Sigmoid colon (tissue), 3 donors: Measurements from ENCODE around the gene SVEP1.

Source experiments
- POLR2A ChIP-seq, 2 donors: fragments of 450-650 bp; IDR thresholded peaks; one replicate each; pipeline ENCODE4 v1.6.1; 2016; ENCODE audit warnings: antibody characterized with exemption in 2 of 2, mild to moderate bottlenecking in 2 of 2, moderate library complexity in 2 of 2
- TF ChIP-seq, protein P1 (sequence below), 4 experiments: fragments of 450-650 bp in 3 of 4; fragments of 200-600 bp in 1 of 4; IDR thresholded peaks; one replicate each; pipeline ENCODE4 v1.5.1; 2016 to 2019; ENCODE audit warnings: antibody characterized with exemption in 4 of 4, mild to moderate bottlenecking in 3 of 4, moderate library complexity in 2 of 4

DNA sequence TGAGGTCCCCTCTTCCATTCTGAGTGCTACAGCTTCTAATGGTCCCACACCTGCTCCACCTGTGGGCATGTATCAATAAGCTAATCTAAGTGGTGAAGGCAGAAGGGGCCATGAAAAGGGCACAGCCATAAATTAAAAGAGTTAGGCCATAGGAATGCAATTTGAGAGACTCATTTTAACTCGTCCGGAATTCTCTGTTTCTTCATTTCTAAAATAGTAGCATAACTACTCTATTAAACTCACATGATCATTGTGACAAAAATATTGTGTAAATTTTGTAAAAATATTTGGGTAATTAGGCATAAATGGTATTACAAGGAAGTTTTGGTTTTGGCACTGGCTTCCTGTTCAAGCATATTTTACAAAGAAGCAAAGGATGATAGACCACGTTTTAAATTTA, 138.7 kb downstream of the SVEP1 start:
- TF ChIP-seq, protein P1, sequence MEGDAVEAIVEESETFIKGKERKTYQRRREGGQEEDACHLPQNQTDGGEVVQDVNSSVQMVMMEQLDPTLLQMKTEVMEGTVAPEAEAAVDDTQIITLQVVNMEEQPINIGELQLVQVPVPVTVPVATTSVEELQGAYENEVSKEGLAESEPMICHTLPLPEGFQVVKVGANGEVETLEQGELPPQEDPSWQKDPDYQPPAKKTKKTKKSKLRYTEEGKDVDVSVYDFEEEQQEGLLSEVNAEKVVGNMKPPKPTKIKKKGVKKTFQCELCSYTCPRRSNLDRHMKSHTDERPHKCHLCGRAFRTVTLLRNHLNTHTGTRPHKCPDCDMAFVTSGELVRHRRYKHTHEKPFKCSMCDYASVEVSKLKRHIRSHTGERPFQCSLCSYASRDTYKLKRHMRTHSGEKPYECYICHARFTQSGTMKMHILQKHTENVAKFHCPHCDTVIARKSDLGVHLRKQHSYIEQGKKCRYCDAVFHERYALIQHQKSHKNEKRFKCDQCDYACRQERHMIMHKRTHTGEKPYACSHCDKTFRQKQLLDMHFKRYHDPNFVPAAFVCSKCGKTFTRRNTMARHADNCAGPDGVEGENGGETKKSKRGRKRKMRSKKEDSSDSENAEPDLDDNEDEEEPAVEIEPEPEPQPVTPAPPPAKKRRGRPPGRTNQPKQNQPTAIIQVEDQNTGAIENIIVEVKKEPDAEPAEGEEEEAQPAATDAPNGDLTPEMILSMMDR (IDR thresholded peaks at IDR 0.05), result no peak
- TF ChIP-seq POLR2A (IDR thresholded peaks at IDR 0.05), result no peak
